Measurements from ENCODE around the gene OR11H12. TPM values are rescaled to one million over a fixed set of nuclear protein-coding genes. Genes with fewer than 3 reads are reported as not detected.

Gene OR11H12
- not detected in 5 replicates for total RNA-seq (2022; extraction: Qiagen RNA extraction; ENCODE audit: low read depth)

GRCh38 chr14:18600817-18601216, at the start of gene OR11H12:
TSS of gene OR11H12 (plus strand) at chr14:18601117. CDS start at chr14:18601117, 0 bp downstream.

Data from A549 treated with RU486 at 1 μM for 4 hours (cell line).